GM21515 (cell line): ENCODE results near the gene CHDH.
A peak's percentile ranks its signal among the peaks of the same experiment; 100 is the strongest.

Experiments used
- ATAC-seq: cut with Tn5 transposase; IDR thresholded peaks from one replicate; pipeline ENCODE4 v1.9.1; 2021; ENCODE audit not compliant: unreplicated experiment

The CHDH gene

GRCh38 chr3:53846134-53846850, at the start of gene CHDH, which contains the start of gene IL17RB:
CHDH (minus strand) TSS chr3:53846419; CDS start chr3:53824008, 22,411 bp downstream.
IL17RB (plus strand) TSS chr3:53846568; CDS start chr3:53846589, 21 bp downstream.
- ATAC-seq = peak; percentile 46

- no peak for ATAC-seq
Observed at GRCh38 chr3:53892286-53892637, 46.0 kb upstream of the CHDH start.

GRCh38 chr3:53891497-53892285, 45.5 kb upstream of the CHDH start, which contains the start of gene SELENOK:
SELENOK (minus strand) TSS chr3:53891859.
- peak; percentile 94 for ATAC-seq

GRCh38 chr3:53890726-53891475, 44.7 kb upstream of the CHDH start:
- no peak for ATAC-seq

GRCh38 chr3:53888232-53888631, 42.0 kb upstream of the CHDH start:
- ATAC-seq = no peak

- ATAC-seq = no peak
Observed at GRCh38 chr3:53887446-53887845, 41.2 kb upstream of the CHDH start.

- ATAC-seq = no peak
Observed at GRCh38 chr3:53885239-53885638, 39.0 kb upstream of the CHDH start.

GRCh38 chr3:53884623-53885022, 38.4 kb upstream of the CHDH start:
- ATAC-seq = no peak

GRCh38 chr3:53883008-53883407, 36.8 kb upstream of the CHDH start:
- no peak for ATAC-seq

- peak; percentile 75 for ATAC-seq
Observed at GRCh38 chr3:53881691-53882593, 35.7 kb upstream of the CHDH start, which contains the start of gene ACTR8. ACTR8 (minus strand) TSS chr3:53882152; CDS start chr3:53882101, 51 bp downstream.

- ATAC-seq = no peak
Observed at GRCh38 chr3:53880396-53881345, 34.5 kb upstream of the CHDH start.

- no peak for ATAC-seq
Observed at GRCh38 chr3:53865732-53866499, 19.7 kb upstream of the CHDH start.

- ATAC-seq = no peak
Observed at GRCh38 chr3:53863145-53863544, 16.9 kb upstream of the CHDH start.

- ATAC-seq = no peak
Observed at GRCh38 chr3:53862241-53862640, 16.0 kb upstream of the CHDH start.

GRCh38 chr3:53860196-53860595, 14.0 kb upstream of the CHDH start:
- ATAC-seq = no peak

- no peak for ATAC-seq
Observed at GRCh38 chr3:53859178-53859577, 13.0 kb upstream of the CHDH start.

- ATAC-seq = no peak
Observed at GRCh38 chr3:53858096-53858741, 12.0 kb upstream of the CHDH start.

GRCh38 chr3:53856964-53857363, 10.7 kb upstream of the CHDH start:
- ATAC-seq = no peak
